GM12865 (cell line): ENCODE data around the gene CAMK2B.
"Not testable (repeated sequence)": the region's sequence is repeated elsewhere in the genome, so short reads cannot be mapped to it uniquely, and the experiment has no call there.

Experiments
- DNase-seq: peaks from one replicate; pipeline ENCODE4 v3.0.0; 2010; ENCODE audit warnings: low read depth
- H3K4me3 ChIP-seq: 2 replicates; pipeline ENCODE4 v1.5.1; 2011; ENCODE audit warnings: mild to moderate bottlenecking, low read depth, low read length, control low read depth
- TF ChIP-seq, protein P1 (sequence below): IDR thresholded peaks from 2 replicates; pipeline ENCODE4 v1.5.1; 2011; ENCODE audit warnings: low read length, control low read depth, low read depth, inconsistent platforms; ENCODE audit not compliant: insufficient read depth; ENCODE audit errors: missing control alignments

The CAMK2B gene

DNA sequence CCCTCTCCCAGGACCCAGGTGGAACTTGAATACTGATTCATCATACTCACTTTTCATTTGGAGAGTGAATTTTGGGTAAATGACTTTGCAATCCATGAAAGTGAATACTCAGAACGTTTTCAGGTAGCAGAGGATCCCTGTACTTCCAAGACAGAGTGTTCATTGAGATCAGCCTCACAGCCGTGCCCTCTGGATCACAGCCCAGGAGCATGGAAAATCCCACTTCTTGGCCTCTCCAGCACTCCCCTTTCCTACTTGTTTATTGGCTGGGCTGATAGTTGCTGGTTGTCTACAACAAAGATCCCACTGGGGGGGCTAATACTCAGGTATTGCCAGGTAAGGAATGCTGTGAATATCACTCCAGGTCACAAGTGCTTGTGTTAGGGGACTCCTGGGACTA is 142.0 kb downstream of the CAMK2B start:
- no peak overlapping the region for H3K4me3 ChIP-seq
- TF ChIP-seq, protein P1, sequence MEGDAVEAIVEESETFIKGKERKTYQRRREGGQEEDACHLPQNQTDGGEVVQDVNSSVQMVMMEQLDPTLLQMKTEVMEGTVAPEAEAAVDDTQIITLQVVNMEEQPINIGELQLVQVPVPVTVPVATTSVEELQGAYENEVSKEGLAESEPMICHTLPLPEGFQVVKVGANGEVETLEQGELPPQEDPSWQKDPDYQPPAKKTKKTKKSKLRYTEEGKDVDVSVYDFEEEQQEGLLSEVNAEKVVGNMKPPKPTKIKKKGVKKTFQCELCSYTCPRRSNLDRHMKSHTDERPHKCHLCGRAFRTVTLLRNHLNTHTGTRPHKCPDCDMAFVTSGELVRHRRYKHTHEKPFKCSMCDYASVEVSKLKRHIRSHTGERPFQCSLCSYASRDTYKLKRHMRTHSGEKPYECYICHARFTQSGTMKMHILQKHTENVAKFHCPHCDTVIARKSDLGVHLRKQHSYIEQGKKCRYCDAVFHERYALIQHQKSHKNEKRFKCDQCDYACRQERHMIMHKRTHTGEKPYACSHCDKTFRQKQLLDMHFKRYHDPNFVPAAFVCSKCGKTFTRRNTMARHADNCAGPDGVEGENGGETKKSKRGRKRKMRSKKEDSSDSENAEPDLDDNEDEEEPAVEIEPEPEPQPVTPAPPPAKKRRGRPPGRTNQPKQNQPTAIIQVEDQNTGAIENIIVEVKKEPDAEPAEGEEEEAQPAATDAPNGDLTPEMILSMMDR: no peak
- DNase-seq: no peak

DNA sequence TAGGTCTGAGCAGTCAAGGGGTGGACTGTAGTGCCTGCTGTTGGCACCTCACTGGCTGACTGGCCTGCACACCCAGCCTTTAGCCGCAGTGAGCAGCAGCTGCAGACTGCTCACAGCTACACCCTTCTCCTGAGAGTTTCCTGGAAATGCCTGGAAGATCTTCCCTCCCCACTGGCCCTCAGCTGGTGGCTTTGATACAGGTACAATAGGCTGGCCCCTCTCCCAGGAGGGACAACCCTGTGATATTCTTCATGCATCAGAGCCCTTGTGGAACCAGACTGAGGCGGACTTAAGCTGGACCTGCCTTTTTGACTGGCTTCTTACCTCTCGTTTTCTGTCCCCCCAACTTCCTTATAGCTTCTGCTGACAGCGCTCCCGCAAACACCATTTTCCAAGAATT is 142.6 kb downstream of the CAMK2B start:
- no peak overlapping the region for H3K4me3 ChIP-seq
- TF ChIP-seq, protein P1: no peak
- DNase-seq: no peak

DNA sequence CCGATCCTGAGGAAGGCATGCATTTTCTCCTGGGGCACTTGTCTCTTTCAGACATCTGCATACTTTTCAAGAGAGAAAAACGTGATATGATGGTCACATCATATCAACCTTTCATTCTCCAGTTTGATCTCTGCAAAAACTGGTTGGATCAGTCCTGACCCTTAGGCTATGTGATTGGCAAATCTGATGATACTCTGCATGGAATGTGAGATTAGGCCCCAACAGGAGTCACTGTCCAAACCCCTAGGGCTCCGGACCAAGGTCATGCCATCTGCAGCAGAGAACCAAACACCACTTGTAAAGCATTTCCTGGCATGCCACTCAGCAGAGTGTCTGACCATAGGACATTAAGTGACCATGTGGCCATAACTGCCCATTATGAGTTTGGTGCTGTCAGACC is 144.8 kb downstream of the CAMK2B start:
- no peak overlapping the region for H3K4me3 ChIP-seq
- TF ChIP-seq, protein P1: no peak
- DNase-seq: no peak

DNA sequence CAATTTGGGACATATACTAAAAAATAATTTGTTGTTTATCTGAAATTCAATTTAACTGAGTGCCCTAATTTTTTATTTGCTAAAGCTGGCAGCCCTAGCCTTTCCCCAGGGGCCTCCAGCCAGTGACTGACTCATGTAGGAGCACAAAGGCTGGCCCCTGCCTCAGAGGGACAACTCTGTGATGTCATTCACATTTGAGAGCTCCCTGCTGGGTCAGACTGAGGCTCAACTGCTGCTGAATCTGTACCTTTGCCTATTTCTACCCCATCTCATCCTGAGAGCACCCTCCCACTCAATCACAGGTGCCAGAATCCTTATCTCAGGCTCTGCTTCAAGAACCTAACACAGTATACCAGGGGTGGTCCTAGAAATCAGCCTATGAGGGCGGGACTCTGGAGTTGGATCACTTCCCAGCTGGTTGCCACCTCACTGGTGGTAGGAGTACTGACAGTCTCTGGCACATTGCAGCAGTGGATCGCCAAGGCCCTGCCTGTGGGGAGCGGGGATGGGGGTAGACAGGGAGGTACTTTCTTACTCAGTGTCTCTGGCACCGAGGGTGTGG is 147.7 kb downstream of the CAMK2B start:
- DNase-seq: no peak
- TF ChIP-seq, protein P1: no peak

DNA sequence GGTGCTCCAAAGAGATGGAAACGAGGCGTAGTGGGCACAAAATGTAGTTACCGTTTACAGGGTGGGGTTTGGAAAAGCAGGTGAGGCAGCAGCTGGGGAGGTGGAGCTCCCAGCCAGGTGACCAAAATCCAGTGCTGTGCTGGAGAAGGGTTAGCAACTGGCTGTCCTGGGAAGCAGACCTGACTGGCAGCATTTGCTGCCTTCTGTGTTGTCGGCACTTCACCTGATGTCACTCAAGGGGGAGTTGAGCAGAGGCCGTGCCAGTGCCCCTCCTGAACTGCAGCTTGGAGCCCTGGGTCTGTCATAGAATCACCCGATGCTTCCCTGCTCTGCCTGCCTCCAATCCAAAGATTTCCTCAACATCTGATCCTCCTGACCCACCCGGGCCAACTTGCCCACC is 148.9 kb downstream of the CAMK2B start:
- TF ChIP-seq, protein P1: no peak
- H3K4me3 ChIP-seq: no peak overlapping the region
- no peak for DNase-seq

More for the DNA sequence above, 147.7 kb downstream of the CAMK2B start:
- H3K4me3 ChIP-seq: no peak overlapping the region

DNA sequence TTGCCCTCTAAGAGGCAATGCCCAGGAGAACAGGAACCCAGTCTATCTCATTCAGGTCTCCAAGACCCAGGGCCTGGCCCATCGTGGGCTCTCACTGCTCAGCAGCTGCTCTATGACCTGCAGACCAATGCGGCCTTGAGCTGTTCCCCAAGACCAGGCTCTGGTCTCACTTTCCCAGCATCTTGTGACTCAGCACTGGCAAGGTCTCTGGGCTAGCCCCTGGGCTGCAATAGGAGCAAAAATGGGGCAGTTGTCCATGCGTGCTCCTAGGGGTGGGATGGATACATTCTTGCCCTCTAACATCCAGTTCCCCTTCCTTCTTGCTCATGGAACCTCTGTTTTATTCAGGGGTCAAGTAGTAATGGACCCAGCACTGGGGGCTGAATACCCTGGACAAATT is 149.7 kb downstream of the CAMK2B start:
- no peak overlapping the region for H3K4me3 ChIP-seq
- no peak for DNase-seq
- TF ChIP-seq, protein P1: no peak

DNA sequence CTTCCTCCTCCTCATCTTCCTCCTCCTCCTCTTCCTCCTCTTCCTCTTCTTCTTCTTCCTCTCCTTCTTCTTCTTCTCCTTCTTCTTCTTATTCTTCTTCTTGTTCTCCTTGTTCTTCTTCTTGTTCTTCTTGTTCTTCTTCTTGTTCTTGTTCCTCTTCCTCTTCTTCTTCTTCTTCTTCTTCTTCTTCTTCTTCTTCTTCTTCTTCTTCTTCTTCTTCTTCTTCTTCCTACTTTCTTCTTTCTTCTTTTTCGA is 150.8 kb downstream of the CAMK2B start:
- not testable (repeated sequence) for H3K4me3 ChIP-seq, DNase-seq
